Transverse colon (tissue), 3 donors: ENCODE results near the gene MOB3C.

ENCODE experiments used
- EP300 ChIP-seq: sonication (generic); formaldehyde crosslinking; IDR thresholded peaks from one replicate; pipeline ENCODE4 v1.6.1; 2017; ENCODE audit warnings: antibody characterized with exemption, low read depth
- POLR2A ChIP-seq: fragments of 450-650 bp; IDR thresholded peaks from one replicate; pipeline ENCODE4 v1.6.1; 2016; ENCODE audit warnings: antibody characterized with exemption, mild to moderate bottlenecking, moderate library complexity
- TF ChIP-seq, protein P1 (sequence below), 5 experiments: fragments of 200-600 bp in 3 of 5; fragments of 450-650 bp in 2 of 5; sonication (generic) in 3 of 5; IDR thresholded peaks; 1 replicate in 2 of 5; 2 replicates in 3 of 5; pipeline ENCODE4 v1.5.1; 2016 to 2017; ENCODE audit warnings: antibody characterized with exemption in 5 of 5, inconsistent platforms in 3 of 5, mild to moderate bottlenecking in 2 of 5, moderate library complexity in 1 of 5

- TF ChIP-seq, protein P1, sequence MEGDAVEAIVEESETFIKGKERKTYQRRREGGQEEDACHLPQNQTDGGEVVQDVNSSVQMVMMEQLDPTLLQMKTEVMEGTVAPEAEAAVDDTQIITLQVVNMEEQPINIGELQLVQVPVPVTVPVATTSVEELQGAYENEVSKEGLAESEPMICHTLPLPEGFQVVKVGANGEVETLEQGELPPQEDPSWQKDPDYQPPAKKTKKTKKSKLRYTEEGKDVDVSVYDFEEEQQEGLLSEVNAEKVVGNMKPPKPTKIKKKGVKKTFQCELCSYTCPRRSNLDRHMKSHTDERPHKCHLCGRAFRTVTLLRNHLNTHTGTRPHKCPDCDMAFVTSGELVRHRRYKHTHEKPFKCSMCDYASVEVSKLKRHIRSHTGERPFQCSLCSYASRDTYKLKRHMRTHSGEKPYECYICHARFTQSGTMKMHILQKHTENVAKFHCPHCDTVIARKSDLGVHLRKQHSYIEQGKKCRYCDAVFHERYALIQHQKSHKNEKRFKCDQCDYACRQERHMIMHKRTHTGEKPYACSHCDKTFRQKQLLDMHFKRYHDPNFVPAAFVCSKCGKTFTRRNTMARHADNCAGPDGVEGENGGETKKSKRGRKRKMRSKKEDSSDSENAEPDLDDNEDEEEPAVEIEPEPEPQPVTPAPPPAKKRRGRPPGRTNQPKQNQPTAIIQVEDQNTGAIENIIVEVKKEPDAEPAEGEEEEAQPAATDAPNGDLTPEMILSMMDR (IDR thresholded peaks at IDR 0.05) = no peak
- no peak for TF ChIP-seq EP300
- TF ChIP-seq POLR2A = no peak
Measured at GRCh38 chr1:46569116-46569515, 47.5 kb downstream of the MOB3C start.
